ENCODE results near the gene GDAP2. TPM values are rescaled to one million over a fixed set of nuclear protein-coding genes. Genes with fewer than 3 reads are reported as not detected.

GDAP2 gene
- total and polyA plus RNA-seq, 11 donors: 1.4 to 25.6 (median 19.0) TPM

GRCh38 chr1:117904485-117904884 is 24.9 kb downstream of the GDAP2 start:
- H3K27me3 ChIP-seq: no peaks in the 10 kb centered on the region
- no peaks in the 10 kb centered on the region for H3K9me3 ChIP-seq
- no peak overlapping the region for H3K4me3 ChIP-seq
- no peaks in the 10 kb centered on the region for H3K4me1 ChIP-seq
- peaks cover 0 to 98% (median 80%) of the 10 kb centered on the region in 9 donors for H3K36me3 ChIP-seq
- ATAC-seq: no peak
- 96 to 99% (median 97%) methylated on average over 3 of the region's 3 CpGs for WGBS, 4 donors
- H3K27ac ChIP-seq: no peak overlapping the region
- no peak for DNase-seq
- intact Hi-C loops (cut with DNase I): no loop called here
- no peak for TF ChIP-seq POLR2A (IDR thresholded peaks at IDR 0.05)
- TF ChIP-seq, protein P1, sequence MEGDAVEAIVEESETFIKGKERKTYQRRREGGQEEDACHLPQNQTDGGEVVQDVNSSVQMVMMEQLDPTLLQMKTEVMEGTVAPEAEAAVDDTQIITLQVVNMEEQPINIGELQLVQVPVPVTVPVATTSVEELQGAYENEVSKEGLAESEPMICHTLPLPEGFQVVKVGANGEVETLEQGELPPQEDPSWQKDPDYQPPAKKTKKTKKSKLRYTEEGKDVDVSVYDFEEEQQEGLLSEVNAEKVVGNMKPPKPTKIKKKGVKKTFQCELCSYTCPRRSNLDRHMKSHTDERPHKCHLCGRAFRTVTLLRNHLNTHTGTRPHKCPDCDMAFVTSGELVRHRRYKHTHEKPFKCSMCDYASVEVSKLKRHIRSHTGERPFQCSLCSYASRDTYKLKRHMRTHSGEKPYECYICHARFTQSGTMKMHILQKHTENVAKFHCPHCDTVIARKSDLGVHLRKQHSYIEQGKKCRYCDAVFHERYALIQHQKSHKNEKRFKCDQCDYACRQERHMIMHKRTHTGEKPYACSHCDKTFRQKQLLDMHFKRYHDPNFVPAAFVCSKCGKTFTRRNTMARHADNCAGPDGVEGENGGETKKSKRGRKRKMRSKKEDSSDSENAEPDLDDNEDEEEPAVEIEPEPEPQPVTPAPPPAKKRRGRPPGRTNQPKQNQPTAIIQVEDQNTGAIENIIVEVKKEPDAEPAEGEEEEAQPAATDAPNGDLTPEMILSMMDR (IDR thresholded peaks at IDR 0.05): no peak

GRCh38 chr1:117902944-117903343 is 26.5 kb downstream of the GDAP2 start:
- 87 to 92% (median 90%) methylated on average over 4 of the region's 4 CpGs for WGBS, 4 donors
- Histone ChIP-seq H3K27me3 (no peaks in the 10 kb centered on the region), H3K4me1 (no peaks in the 10 kb centered on the region), H3K9me3 (no peaks in the 10 kb centered on the region), H3K4me3 (no peak overlapping the region), H3K27ac (no peak overlapping the region), H3K36me3 (peaks cover 0 to 98% (median 87%) of the 10 kb centered on the region in 9 donors)
- ATAC-seq (no peak), DNase-seq (no peak)
- intact Hi-C loops (cut with DNase I): no loop called here
- TF ChIP-seq, protein P1 (IDR thresholded peaks at IDR 0.05): no peak
- no peak for TF ChIP-seq POLR2A (IDR thresholded peaks at IDR 0.05)

DNA sequence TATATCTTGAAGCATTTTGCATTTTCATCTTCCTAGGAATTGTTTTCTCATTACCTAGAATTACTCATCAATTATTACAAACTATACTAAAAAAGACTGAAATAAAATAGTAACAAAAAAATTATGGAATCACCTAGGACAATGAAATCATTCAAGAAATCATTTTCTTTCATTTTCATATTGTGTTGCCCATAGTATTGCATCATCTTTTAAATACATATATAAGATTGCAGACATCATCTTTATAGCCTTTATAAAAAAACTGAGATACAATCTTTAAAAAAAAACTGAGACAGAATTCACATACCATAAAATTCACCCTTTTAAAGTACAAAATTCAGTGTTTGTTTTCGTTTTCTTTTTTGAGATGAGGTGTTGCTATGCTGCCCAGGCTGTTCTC is 29.6 kb downstream of the GDAP2 start:
- peaks cover 0 to 98% (median 74%) of the 10 kb centered on the region in 9 donors for H3K36me3 ChIP-seq
- peaks cover 0 to 4% (median 0%) of the 10 kb centered on the region in 12 donors for H3K4me1 ChIP-seq
- no peak overlapping the region for H3K27ac ChIP-seq
- WGBS, 4 donors: 93 to 96% (median 96%) methylated on average over 1 of the region's 1 CpG
- intact Hi-C loops (cut with DNase I): loop anchor here in 8 of 10 donors (5.0 to 10.0 kb wide), 9 partner anchors 105 to 392 kb away; partner anchors contain the start of gene TENT5C (in 1 of the 8)
- no peak for DNase-seq
- no peaks in the 10 kb centered on the region for H3K27me3 ChIP-seq
- no peak overlapping the region for H3K4me3 ChIP-seq
- TF ChIP-seq POLR2A (IDR thresholded peaks at IDR 0.05): no peak
- TF ChIP-seq, protein P1 (IDR thresholded peaks at IDR 0.05): no peak
- H3K9me3 ChIP-seq: no peaks in the 10 kb centered on the region
- no peak for ATAC-seq

DNA sequence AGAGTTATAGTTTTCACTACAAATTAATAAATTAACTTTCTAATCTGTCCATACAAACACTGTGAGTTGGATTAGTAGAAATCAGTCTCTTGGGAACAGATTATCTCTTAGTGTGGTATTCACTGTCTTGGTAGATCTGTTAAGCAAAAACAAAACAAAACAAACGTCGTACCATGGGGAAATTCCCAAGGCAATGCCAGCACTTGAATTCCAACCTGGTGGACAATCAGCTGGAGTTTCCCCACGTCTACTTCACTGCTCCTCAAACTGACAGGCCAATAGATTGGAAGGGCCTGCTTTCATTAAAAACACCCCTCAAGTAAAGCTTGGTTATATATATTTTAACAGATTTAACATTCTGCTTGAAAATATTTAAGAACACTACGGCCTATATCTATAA is 31.9 kb downstream of the GDAP2 start:
- Histone ChIP-seq H3K4me1 (peaks cover 0 to 4% (median 0%) of the 10 kb centered on the region in 12 donors), H3K9me3 (no peaks in the 10 kb centered on the region), H3K27me3 (no peaks in the 10 kb centered on the region), H3K27ac (no peak overlapping the region), H3K4me3 (no peak overlapping the region), H3K36me3 (peaks cover 0 to 95% (median 58%) of the 10 kb centered on the region in 9 donors)
- intact Hi-C loops (cut with DNase I): loop anchor here in 8 of 10 donors (2.0 to 10.0 kb wide), 10 partner anchors 103 to 390 kb away; partner anchors contain the start of gene TENT5C (in 1 of the 8)
- WGBS, 4 donors: 34 to 50% (median 42%) methylated on average over 4 of the region's 4 CpGs
- ATAC-seq (no peak), DNase-seq (no peak)
- TF ChIP-seq POLR2A (IDR thresholded peaks at IDR 0.05): no peak
- TF ChIP-seq, protein P1 (IDR thresholded peaks at IDR 0.05): no peak
